Heart right ventricle (tissue), 16 donors: Measurements from ENCODE around the gene FKBP11. TPM values are rescaled to one million over a fixed set of nuclear protein-coding genes. Genes with fewer than 3 reads are reported as not detected.
A peak's percentile ranks its signal among the peaks of the same experiment; 100 is the strongest.

Source experiments
- ATAC-seq, 8 donors: fragments of 200-7000 bp; cut with Tn5 transposase; one replicate each; pipeline ENCODE4 v1.9.1; 2020; ENCODE audit warnings: mild to moderate bottlenecking in 8 of 8, moderate library complexity in 8 of 8, moderate number of reproducible peaks in 1 of 8
- DNase-seq, 2 donors: peaks; one replicate each; pipeline ENCODE4 v3.0.0-alpha.2; 2020
- H3K27ac ChIP-seq, 10 donors: fragments of 200-600 bp; sonication (generic) in 2 of 10; one replicate each; pipeline versions ENCODE4 v1.5.0 to v1.8.0; 2020 to 2022; ENCODE audit warnings: mild to moderate bottlenecking in 3 of 10
- H3K27me3 ChIP-seq, 7 donors: fragments of 200-600 bp; one replicate each; pipeline ENCODE4 v1.8.0; 2021 to 2022; ENCODE audit warnings: mild to moderate bottlenecking in 2 of 7
- H3K36me3 ChIP-seq, 9 donors: fragments of 200-600 bp; sonication (generic) in 1 of 9; one replicate each; pipeline versions ENCODE4 v1.5.0 to v1.8.0; 2020 to 2022; ENCODE audit warnings: mild to moderate bottlenecking in 2 of 9
- H3K4me1 ChIP-seq, 9 donors: fragments of 200-600 bp; sonication (generic) in 1 of 9; one replicate each; pipeline versions ENCODE4 v1.5.0 to v1.8.0; 2020 to 2022; ENCODE audit warnings: mild to moderate bottlenecking in 4 of 9
- H3K4me3 ChIP-seq, 10 donors: fragments of 200-600 bp; sonication (generic) in 2 of 10; one replicate each; pipeline versions ENCODE4 v1.5.0 to v1.8.0; 2020 to 2022; ENCODE audit warnings: mild to moderate bottlenecking in 7 of 10, moderate library complexity in 2 of 10
- H3K9me3 ChIP-seq, 11 donors: fragments of 200-600 bp in 10 of 11; sonication (generic) in 2 of 11; one replicate each; pipeline versions ENCODE4 v1.5.0 to v1.8.0; 2013 to 2022; ENCODE audit warnings: mild to moderate bottlenecking in 2 of 11, control low read depth in 1 of 11, moderate library complexity in 1 of 11
- CTCF ChIP-seq, 9 donors: fragments of 200-600 bp; sonication (generic) in 2 of 9; IDR thresholded peaks; one replicate each; pipeline versions ENCODE4 v1.5.0 to v1.8.0; 2021 to 2022; ENCODE audit warnings: antibody characterized with exemption in 9 of 9, mild to moderate bottlenecking in 5 of 9, moderate library complexity in 1 of 9
- WGBS, 2 donors: extraction: QIAGEN DNeasy Blood & Tissue Kit; methylation state at CpG; one replicate each; pipeline ENCODE4 v1.1.7; 2013; ENCODE audit warnings: inconsistent platforms in 1 of 2; 5-methylcytosine and 5-hydroxymethylcytosine counted together
- intact Hi-C, 10 donors: fragments of 100-400 bp; cut with DNase I; formaldehyde crosslinking; loops; one replicate each; pipeline versions ENCODE4 v1.11.1 to v1.14.2; 2022
- polyA plus RNA-seq, 2 donors: library from polyadenylated mRNA; stranded (reverse); fragments of 200-250 nt; gene quantifications; one replicate each; pipeline ENCODE4 v1.2.3, GENCODE V29; 2013
- total RNA-seq, 10 donors: library from RNA; stranded (reverse); fragmentation: NEBNext Ultra II Directional in 3 of 10; extraction: Animal tissue kit (Norgen Biotek cat#: 25700) in 3 of 10; gene quantifications; one replicate each; pipeline versions ENCODE4 v1.2.1 to v1.2.4, GENCODE V29; 2021 to 2023
- donor health status: Arrhythmogenic right ventricular cardiomyopathy.
- donor health status: ischemic (EF 13 %, LVEDD 7.1; RV severe dilation, severe dysfunction).
- donor health status: healthy with polysubstance abuse.
- donor health status: DM: no; HTN: yes; CAD: no.
- donor health status: DM: no; HTN: no; CAD: no.
- donor health status: ischemic (EF 25% LVEDD 6.9; RV normal size, moderate dysfunction).
- donor health status: ischemic (EF 25% LVEDD 5.7; RV mildly dilated, moderate dysfunction).
- donor health status: healthy.
- donor health status: DM: yes; HTN: yes; CAD: no.
- donor health status: Ischemic cardiomyopathy.
- donor health status: ischemic (EF 35%, LVEDD 5.7; RV mildly dilated, moderate dysfunction).
- donor health status: nonischemic (EF 11% LVEDD 7.7; RV severe dilation, severe dysfunction).
- donor health status: DM: yes; HTN: yes; CAD: no.
- donor health status: PGD.
- donor health status: ischemic (EF 29% LVEDD 5.4; RV normal size, mild dysfunction).
- donor health status: nonischemic (EF 23%, LVEDD 6.1; RV moderate dilation, normal function).

The FKBP11 gene
- total and polyA plus RNA-seq, 12 donors: 1.6 to 30.4 (median 4.0) TPM

- H3K36me3 ChIP-seq: no peaks in the 10 kb centered on the region
- peaks cover 23 to 100% (median 90%) of the 10 kb centered on the region in 7 donors for H3K27me3 ChIP-seq
- H3K27ac ChIP-seq: peak overlapping the region in 1 of 10 donors; percentile 19
- intact Hi-C loops: no loop called here
- ATAC-seq (no peak), DNase-seq (no peak)
- no peak overlapping the region for H3K4me3 ChIP-seq
- 24 to 25% methylated on average over 3 of the region's 3 CpGs for WGBS, 2 donors
- TF ChIP-seq CTCF (IDR thresholded peaks at IDR 0.05): no peak
- H3K4me1 ChIP-seq: peaks cover 8 to 44% (median 28%) of the 10 kb centered on the region in 9 donors
- H3K9me3 ChIP-seq: no peaks in the 10 kb centered on the region
Measured at GRCh38 chr12:48972952-48973483, 47.7 kb upstream of the FKBP11 start.

- no peak overlapping the region for H3K27ac ChIP-seq
- TF ChIP-seq CTCF (IDR thresholded peaks at IDR 0.05): peak in 2 of 9 donors; percentile 10 to 18
- no peaks in the 10 kb centered on the region for H3K9me3 ChIP-seq
- intact Hi-C loops: no loop called here
- peaks cover 6 to 37% (median 25%) of the 10 kb centered on the region in 9 donors for H3K4me1 ChIP-seq
- no peak for ATAC-seq
- no peak overlapping the region for H3K4me3 ChIP-seq
- DNase-seq: no peak
- H3K27me3 ChIP-seq: peaks cover 19 to 99% (median 84%) of the 10 kb centered on the region in 7 donors
- no peaks in the 10 kb centered on the region for H3K36me3 ChIP-seq
- WGBS, 2 donors: 15 to 20% methylated on average over 23 of the region's 23 CpGs
Measured at GRCh38 chr12:48972213-48972951, 47.1 kb upstream of the FKBP11 start.

DNA sequence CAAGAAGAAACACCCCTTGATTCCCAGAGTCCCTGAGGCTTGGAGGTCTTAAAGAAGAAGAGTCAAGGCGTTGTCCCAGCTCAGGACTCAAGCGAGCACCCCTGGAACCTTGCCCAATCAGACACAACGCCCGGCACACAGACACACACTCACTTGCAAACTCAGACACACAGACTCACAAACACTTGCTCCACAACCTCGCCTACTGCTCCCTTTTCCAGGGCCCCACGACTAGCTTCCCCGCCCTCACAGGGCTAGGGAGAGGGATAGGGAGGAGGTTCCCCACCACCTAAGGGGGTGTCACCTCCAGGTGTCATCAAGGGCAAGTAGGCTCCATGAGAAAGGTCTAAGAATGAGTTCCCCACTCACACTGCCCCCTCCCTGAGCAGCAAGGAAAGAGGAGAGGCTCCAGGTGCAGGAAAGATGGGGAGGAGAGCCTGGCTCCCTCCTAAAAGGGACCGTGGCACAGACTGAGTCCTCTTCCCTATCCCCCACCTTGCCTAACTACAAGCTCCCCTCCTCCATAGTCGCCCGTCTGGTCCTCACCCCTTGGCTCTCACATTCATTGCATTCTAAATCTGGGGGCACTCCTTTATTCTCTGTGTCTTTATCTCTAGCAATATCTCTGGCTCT lies 45.5 kb upstream of the FKBP11 start:
- DNase-seq (no peak), ATAC-seq (no peak)
- intact Hi-C loops: no loop called here
- H3K4me1 ChIP-seq: peaks cover 6 to 36% (median 25%) of the 10 kb centered on the region in 9 donors
- no peaks in the 10 kb centered on the region for H3K9me3 ChIP-seq
- H3K27ac ChIP-seq: no peak overlapping the region
- TF ChIP-seq CTCF (IDR thresholded peaks at IDR 0.05): no peak
- peaks cover 19 to 83% (median 68%) of the 10 kb centered on the region in 7 donors for H3K27me3 ChIP-seq
- peak overlapping the region in 5 of 10 donors; percentile 30 to 48 (median 42) for H3K4me3 ChIP-seq
- WGBS, 2 donors: 35% methylated on average over 10 of the region's 10 CpGs
- H3K36me3 ChIP-seq: no peaks in the 10 kb centered on the region

DNA sequence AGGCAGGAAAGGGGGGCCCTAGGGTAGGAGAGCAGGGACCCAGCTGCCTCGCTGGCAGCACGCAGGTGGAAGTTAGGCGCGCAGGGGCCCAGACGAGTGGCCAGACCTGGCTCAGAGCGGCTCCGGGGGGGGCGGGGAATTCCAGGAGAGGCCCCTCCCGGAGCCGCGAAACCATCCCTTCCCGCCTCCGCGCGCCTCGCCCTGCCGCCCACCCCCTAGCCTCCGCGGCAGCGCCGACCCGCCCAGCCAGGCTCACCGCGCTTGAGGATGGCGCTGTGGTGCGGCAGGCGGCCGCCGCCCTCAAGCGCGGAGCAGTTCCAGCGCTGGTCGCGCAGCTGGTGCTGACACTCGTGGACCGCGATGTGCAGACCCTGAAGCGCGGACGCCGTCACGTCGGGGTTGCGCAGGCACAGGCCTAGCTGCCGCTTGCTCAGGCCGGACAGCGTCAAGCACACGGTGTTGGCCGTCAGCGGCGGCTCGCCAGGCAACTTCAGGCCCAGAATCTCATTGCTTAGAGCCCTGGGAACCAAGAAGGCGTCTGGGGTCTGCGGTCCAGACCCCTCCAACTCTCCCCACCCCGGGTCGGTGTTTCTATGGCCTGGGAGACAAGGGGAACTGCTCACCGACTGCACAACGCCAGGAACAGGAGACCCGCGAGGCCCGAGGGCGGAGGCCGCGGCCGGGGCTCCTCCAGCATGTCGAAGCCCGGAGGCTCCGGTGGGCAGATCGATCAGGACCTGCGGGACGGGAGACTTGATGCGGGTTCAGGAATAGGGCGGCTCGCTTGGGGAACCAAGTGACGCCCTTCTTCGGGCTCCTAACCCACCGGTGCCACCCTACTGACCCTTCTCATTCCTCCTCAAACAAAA lies 44.8 kb upstream of the FKBP11 start:
- Histone ChIP-seq H3K27me3 (peaks cover 19 to 75% (median 61%) of the 10 kb centered on the region in 7 donors), H3K9me3 (no peaks in the 10 kb centered on the region), H3K36me3 (no peaks in the 10 kb centered on the region), H3K4me1 (peaks cover 6 to 36% (median 25%) of the 10 kb centered on the region in 9 donors), H3K27ac (no peak overlapping the region), H3K4me3 (peak overlapping the region in 6 of 10 donors; percentile 13 to 33 (median 20))
- no peak for DNase-seq
- intact Hi-C loops: no loop called here
- peak in 3 of 8 donors; percentile 30 to 57 (median 33) for ATAC-seq
- peak in 3 of 9 donors; percentile 13 to 19 (median 18) for TF ChIP-seq CTCF (IDR thresholded peaks at IDR 0.05)
- 7 to 9% methylated on average over 77 of the region's 77 CpGs for WGBS, 2 donors
